ENCODE results near the gene LRIT1.

The LRIT1 gene

DNA sequence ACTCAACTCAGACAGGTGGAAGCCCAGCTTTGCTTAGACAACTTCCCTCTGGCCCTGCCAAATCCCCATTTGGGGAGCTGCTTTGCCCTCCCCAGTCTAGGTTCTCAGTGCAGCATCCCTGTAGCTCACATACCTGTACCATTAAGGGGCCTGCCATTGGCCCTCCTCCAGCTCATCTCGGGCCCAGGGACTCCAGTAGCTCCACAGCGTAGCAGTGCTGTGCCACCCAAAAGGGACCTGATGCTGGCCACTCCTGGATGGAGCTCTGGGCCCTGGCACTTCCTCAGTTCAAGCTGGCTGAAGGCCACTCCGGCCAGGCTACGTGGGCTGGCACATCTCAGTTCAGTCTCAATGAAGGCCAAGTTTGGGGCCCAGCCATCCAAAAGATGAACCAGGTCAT is 7.4 kb downstream of the LRIT1 start:
- Histone ChIP-seq H3K79me2 (no peaks in the 10 kb centered on the region), H3K4me2 (ENCODE audit: low read length) (no peak overlapping the region), H3K27ac (no peak overlapping the region), H3K9me3 (ENCODE audit: control insufficient read depth, low read length) (no peaks in the 10 kb centered on the region), H3K27me3 (ENCODE audit: control insufficient read depth, insufficient read depth, low read length) (no peaks in the 10 kb centered on the region), H3K36me3 (ENCODE audit: control insufficient read depth, insufficient read depth, low read length) (no peaks in the 10 kb centered on the region), H3K9ac (no peak overlapping the region), H3K4me1 (no peaks in the 10 kb centered on the region), H2AFZ (no peak overlapping the region), H3K4me3 (ENCODE audit: low read depth, low read length) (no peak overlapping the region)
- TF ChIP-seq, protein P1, sequence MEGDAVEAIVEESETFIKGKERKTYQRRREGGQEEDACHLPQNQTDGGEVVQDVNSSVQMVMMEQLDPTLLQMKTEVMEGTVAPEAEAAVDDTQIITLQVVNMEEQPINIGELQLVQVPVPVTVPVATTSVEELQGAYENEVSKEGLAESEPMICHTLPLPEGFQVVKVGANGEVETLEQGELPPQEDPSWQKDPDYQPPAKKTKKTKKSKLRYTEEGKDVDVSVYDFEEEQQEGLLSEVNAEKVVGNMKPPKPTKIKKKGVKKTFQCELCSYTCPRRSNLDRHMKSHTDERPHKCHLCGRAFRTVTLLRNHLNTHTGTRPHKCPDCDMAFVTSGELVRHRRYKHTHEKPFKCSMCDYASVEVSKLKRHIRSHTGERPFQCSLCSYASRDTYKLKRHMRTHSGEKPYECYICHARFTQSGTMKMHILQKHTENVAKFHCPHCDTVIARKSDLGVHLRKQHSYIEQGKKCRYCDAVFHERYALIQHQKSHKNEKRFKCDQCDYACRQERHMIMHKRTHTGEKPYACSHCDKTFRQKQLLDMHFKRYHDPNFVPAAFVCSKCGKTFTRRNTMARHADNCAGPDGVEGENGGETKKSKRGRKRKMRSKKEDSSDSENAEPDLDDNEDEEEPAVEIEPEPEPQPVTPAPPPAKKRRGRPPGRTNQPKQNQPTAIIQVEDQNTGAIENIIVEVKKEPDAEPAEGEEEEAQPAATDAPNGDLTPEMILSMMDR (IDR thresholded peaks at IDR 0.05): no peak

DNA sequence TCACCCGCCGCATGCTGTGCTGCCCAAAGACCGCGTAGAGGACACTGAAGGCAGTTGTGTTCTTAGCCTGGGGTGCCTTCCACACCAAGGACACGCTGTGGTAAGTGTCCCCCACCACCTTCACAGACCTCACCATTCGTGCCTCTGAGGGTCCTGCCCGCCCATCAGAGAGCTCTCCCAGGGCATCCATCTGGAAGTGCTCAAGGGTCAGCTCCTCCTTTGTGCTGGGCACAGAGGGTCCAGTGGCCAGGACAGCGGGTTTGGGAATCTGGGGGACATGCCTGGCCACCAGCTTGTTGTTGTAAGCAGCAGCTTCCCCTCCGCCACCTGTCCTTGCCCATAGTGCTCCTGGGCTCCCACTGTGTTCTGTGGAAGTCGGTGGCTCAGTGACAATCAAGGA is 9.0 kb downstream of the LRIT1 start:
- Histone ChIP-seq H3K27ac (no peak overlapping the region), H3K36me3 (ENCODE audit: control insufficient read depth, insufficient read depth, low read length) (no peaks in the 10 kb centered on the region), H3K4me3 (ENCODE audit: low read depth, low read length) (no peak overlapping the region), H3K4me1 (no peaks in the 10 kb centered on the region), H2AFZ (no peak overlapping the region), H3K4me2 (ENCODE audit: low read length) (no peak overlapping the region), H3K27me3 (ENCODE audit: control insufficient read depth, insufficient read depth, low read length) (no peaks in the 10 kb centered on the region), H3K9ac (no peak overlapping the region), H3K79me2 (no peaks in the 10 kb centered on the region), H3K9me3 (ENCODE audit: control insufficient read depth, low read length) (no peaks in the 10 kb centered on the region)
- TF ChIP-seq, protein P1 (IDR thresholded peaks at IDR 0.05): no peak

DNA sequence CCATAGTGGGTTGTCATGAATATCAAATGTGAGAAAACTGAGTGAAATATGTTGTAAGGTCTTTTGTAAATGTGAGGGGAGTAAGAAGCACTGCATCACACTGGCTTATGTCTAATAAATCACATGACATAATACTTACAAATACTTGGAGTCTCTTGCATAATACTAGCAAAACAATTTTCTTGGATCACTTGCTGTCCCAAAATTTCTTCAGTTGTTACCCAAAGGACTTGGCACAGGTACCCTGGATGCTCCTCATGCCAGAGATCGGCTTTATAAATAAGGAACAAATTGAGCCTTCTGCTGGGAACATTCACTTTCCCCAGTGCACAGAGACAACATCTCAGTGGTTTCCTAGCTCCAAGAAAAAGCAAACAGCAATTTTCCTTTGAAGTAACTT is 11.0 kb downstream of the LRIT1 start:
- Histone ChIP-seq H3K27ac (no peak overlapping the region), H3K9me3 (ENCODE audit: control insufficient read depth, low read length) (no peaks in the 10 kb centered on the region), H2AFZ (no peak overlapping the region), H3K4me1 (no peaks in the 10 kb centered on the region), H3K9ac (no peak overlapping the region), H3K4me3 (ENCODE audit: low read depth, low read length) (no peak overlapping the region), H3K79me2 (no peaks in the 10 kb centered on the region), H3K36me3 (ENCODE audit: control insufficient read depth, insufficient read depth, low read length) (no peaks in the 10 kb centered on the region), H3K4me2 (ENCODE audit: low read length) (no peak overlapping the region), H3K27me3 (ENCODE audit: control insufficient read depth, insufficient read depth, low read length) (no peaks in the 10 kb centered on the region)
- TF ChIP-seq, protein P1 (IDR thresholded peaks at IDR 0.05): no peak

DNA sequence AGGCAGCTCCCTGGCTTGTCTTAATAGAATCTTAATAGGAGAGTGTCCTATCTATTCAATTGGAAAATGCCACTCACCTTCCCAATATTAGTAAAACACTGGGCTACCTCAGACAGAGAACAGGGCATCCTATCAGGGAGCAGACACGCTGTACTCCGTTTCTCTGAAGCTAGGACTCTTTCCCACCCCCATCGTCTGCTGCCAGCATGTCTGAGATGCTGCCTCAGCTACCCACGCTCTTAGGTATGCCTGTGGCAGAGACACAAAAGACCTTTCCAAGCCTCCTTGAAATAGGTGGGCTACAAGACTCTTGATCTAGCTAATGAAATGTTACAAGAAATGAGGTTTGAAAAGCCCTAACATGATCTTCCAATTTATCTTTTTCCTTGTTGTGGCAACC is 13.5 kb downstream of the LRIT1 start:
- Histone ChIP-seq H3K9me3 (ENCODE audit: control insufficient read depth, low read length) (no peaks in the 10 kb centered on the region), H2AFZ (no peak overlapping the region), H3K4me1 (no peaks in the 10 kb centered on the region), H3K27me3 (ENCODE audit: control insufficient read depth, insufficient read depth, low read length) (no peaks in the 10 kb centered on the region), H3K4me2 (ENCODE audit: low read length) (no peak overlapping the region), H3K27ac (no peak overlapping the region), H3K9ac (no peak overlapping the region), H3K4me3 (ENCODE audit: low read depth, low read length) (no peak overlapping the region), H3K79me2 (no peaks in the 10 kb centered on the region), H3K36me3 (ENCODE audit: control insufficient read depth, insufficient read depth, low read length) (no peaks in the 10 kb centered on the region)
- TF ChIP-seq, protein P1 (IDR thresholded peaks at IDR 0.05): no peak

DNA sequence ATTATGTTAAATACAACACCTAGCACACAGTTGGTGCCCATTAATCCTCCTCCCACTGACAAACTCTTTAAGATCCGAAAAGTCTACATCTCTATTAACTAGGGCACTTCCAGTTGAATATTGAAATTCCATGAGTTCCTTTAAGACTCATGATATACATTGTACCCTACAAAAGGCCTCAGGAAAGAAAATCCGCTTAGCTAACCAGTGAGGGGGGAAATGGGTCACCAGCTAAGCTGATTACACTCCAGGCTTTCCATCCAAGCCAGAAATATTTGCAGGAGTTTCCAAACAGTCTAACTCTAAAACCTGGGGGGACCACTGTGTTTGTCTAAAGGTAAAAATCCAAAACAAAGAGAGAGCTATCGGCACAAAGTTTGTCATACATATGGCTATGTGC is 14.7 kb downstream of the LRIT1 start:
- no peaks in the 10 kb centered on the region for H3K79me2 ChIP-seq
- H2AFZ ChIP-seq: no peak overlapping the region
- H3K4me2 ChIP-seq (ENCODE audit: low read length): no peak overlapping the region
- TF ChIP-seq, protein P1 (IDR thresholded peaks at IDR 0.05): no peak
- no peak overlapping the region for H3K27ac ChIP-seq
- no peak overlapping the region for H3K9ac ChIP-seq
- H3K27me3 ChIP-seq (ENCODE audit: control insufficient read depth, insufficient read depth, low read length): no peaks in the 10 kb centered on the region
- H3K4me3 ChIP-seq (ENCODE audit: low read depth, low read length): no peak overlapping the region
- H3K4me1 ChIP-seq: no peaks in the 10 kb centered on the region
- H3K36me3 ChIP-seq (ENCODE audit: control insufficient read depth, insufficient read depth, low read length): no peaks in the 10 kb centered on the region
- H3K9me3 ChIP-seq (ENCODE audit: control insufficient read depth, low read length): no peaks in the 10 kb centered on the region
